ENCODE measurements around the gene ZNF580.

DNA sequence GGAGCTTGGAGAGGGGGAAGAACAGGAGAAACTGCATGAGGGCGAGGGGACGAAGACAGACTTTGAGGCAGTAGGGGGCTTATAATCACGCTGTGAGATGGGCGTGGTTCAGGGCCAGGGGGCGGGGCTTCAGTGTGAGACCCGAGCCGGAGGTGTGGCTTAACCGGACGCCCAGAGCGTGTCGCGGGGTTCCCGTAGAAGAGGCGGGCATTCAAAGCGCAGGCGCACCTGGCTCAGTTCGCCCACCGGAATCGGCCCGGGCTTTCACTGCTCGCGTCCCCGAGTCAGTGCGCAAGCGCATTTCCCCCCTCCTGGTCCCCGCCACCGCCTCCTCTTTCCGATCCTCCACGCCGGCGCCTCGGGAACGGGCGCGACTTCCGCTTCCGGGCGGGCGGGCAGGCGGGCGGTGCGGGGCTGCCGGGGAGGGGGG lies 35.6 kb upstream of the ZNF580 start:
- TF ChIP-seq CREB5 (CRISPR knock-in tag; IDR thresholded peaks at IDR 0.05; ENCODE audit: low read depth): no peak
- TF ChIP-seq ZNF565 (CRISPR knock-in tag; conservative IDR thresholded peaks at IDR 0.05; ENCODE audit: low read depth): no peak
